ENCODE measurements around the gene GLUD1. TPM values are rescaled to one million over a fixed set of nuclear protein-coding genes. Genes with fewer than 3 reads are reported as not detected.
"Not testable (repeated sequence)": the region's sequence is repeated elsewhere in the genome, so short reads cannot be mapped to it uniquely, and the experiment has no call there.

Gene GLUD1
- polyA plus RNA-seq, 4 donors: 139 to 196 (median 171) TPM

DNA sequence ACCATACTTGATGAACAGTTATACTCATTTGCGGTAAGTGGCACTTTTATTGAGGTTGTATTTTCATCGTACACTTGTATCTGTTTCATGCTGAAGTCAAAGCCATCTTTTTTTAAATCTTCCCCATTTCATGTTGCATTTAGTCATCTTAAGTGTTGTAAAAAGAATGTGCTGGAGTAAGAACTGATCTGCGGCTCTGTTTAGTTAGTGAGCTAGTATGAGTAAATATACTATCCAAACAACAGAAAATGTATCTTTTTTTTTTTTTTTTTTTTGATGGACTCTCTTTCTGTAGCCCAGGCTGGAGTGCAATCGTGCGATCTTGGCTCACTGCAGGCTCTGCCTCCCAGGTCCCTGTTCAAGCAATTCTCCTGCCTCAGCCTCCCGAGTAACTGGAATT is 87.0 kb downstream of the GLUD1 start:
- not testable (repeated sequence) for DNase-seq (ENCODE audit: low read depth in 4 of 4, low spot score in 3 of 4)

DNA sequence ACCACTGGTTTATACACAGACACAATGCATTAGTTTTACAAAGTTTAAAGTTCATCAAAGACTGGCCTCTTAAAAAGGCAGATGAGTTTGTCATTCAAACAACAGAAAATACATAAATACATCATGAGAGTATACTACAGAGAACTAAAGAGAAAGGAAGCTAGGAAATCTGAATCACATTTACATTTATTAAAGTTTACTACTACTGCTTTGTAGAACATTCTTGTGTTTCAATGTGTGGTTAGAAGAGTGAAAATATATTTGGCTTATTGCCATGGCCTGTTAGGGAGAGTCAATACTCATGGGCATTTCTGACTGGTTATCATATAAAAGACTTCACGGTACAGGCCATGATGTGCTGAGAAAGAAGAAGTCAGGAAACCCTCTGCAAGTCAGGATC is 87.5 kb downstream of the GLUD1 start:
- not testable (repeated sequence) for DNase-seq (ENCODE audit: low read depth in 4 of 4, low spot score in 3 of 4)

- DNase-seq (ENCODE audit: low read depth in 4 of 4, low spot score in 3 of 4): no peak
Observed at GRCh38 chr10:87000491-87000890, 94.2 kb downstream of the GLUD1 start.

Other genes starting within 250 kb of the GLUD1 start
- gene MMRN2, start 137.2 kb downstream of the GLUD1 start, polyA plus RNA-seq (ENCODE audit: insufficient read length in 4 of 4): 10 to 100 TPM; 26.7 to 29.8 (median 26.9) TPM
- gene SNCG, start 136.2 kb downstream of the GLUD1 start, polyA plus RNA-seq (ENCODE audit: insufficient read length in 4 of 4): 10 to 100 TPM; 11.4 to 33.6 (median 21.6) TPM
- gene ADIRF, start 126.4 kb downstream of the GLUD1 start, polyA plus RNA-seq (ENCODE audit: insufficient read length in 4 of 4): 10 to 100 TPM; 11.3 to 44.1 (median 23.7) TPM
- gene FAM25A, start 74.5 kb downstream of the GLUD1 start, polyA plus RNA-seq (ENCODE audit: insufficient read length in 4 of 4): not detected
- 10 to 100 TPM; 39.3 to 47.3 (median 41.6) TPM for gene SHLD2, start 363 bp upstream of the GLUD1 start, polyA plus RNA-seq (ENCODE audit: insufficient read length in 4 of 4)
- gene NUTM2A, start 130.6 kb upstream of the GLUD1 start, polyA plus RNA-seq (ENCODE audit: insufficient read length in 4 of 4): 1 to 10 TPM; 2.0 to 4.9 (median 3.5) TPM